NCI-H446 treated with DMSO at 0.1 percent for 48 hours (cell line): ENCODE data around the gene SPATA20.

ENCODE experiments used
- DNase-seq: peaks from one replicate; lab custom pipeline; 2025; lab: John Stamatoyannopoulos, UW

The SPATA20 gene

DNA sequence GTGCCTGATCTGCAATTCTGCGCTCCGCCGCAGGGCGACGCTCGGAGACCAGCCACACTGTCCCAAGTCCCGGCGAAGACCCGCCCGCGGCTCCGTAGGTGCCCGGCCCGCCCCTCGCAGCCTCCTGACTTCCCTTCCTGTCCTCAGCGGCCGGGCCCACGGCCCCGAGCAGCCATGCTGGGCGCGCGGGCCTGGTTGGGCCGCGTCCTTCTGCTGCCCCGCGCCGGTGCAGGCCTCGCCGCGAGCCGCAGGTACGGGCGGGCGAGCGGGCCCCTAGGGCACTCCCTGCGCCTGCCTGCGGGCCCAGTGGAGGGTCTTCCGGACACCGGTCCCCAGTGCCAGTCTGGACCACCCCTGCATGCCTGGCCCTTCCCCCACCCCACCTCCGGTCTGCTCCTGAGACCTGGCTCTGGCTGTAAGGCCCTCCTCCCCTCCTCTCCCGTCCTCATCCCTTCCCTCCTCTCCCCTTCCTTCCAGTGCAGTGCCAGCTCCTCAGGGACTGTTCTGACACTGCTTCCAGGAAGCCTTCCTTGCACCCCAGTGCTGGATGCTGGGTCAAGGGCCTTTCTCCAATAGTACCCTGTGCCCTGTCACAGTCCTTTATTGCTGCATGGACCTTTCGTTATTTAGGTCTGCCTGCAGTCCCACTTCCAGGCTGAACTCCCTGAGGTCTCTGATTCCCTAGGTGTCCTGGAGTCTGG is at the start of gene SPATA20:
TSS of gene SPATA20 (plus strand) at position 140 of the 701 bp plus-strand sequence. CDS start at position 175, 35 bp downstream.
- peak; percentile 77 for DNase-seq

- DNase-seq, result no peak
Observed at GRCh38 chr17:50498021-50498874, 48.7 kb upstream of the SPATA20 start.

DNA sequence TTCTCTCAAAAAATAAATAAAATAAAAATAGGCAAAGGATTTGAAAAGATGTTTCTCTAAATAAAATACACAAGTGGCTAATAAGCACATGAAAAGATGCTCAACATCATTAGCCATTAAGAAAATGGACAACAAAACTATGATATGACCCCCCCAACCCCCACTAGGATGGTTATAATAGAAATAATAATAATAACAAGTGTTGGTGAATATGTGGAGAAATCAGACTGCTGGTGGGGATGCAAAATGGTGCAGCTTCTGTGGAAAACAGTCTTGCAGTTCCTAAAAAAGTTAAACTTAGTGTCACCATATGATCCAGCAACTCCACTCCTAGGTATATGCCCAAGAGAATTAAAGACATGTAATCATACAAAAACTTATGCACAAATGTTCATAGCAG is 47.7 kb upstream of the SPATA20 start:
- DNase-seq, result no peak

- DNase-seq, result no peak
Observed at GRCh38 chr17:50499721-50500120, 47.3 kb upstream of the SPATA20 start.

- DNase-seq, result no peak
Observed at GRCh38 chr17:50501054-50501453, 45.9 kb upstream of the SPATA20 start.

GRCh38 chr17:50502301-50502990 is 44.5 kb upstream of the SPATA20 start:
- DNase-seq, result no peak

DNA sequence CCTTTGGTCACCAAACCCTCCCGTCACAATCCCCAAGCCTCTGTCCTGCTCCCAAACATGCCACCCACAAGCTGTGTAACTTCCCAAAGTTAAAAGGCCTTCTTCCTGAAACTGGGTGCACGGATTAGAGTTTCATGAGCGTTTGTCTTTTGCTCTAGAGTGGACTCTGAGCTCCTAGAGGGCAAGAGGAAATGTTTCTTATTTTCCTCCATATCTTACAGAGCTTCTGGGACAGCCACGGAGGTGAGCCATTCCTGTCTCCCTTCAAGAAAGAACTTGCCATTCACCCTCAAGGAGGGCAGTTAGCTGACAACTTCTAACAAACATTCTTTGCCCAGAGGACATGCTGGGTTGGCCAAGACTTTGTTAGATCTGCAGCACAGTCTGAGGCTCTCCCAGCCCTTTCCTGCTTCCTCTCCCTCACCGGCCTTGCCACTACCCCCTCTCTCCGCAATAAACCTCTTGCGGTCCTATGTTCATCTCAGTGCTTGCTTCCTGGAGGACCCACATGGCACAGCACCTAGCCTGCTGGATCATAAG is 41.3 kb upstream of the SPATA20 start:
- no peak for DNase-seq

DNA sequence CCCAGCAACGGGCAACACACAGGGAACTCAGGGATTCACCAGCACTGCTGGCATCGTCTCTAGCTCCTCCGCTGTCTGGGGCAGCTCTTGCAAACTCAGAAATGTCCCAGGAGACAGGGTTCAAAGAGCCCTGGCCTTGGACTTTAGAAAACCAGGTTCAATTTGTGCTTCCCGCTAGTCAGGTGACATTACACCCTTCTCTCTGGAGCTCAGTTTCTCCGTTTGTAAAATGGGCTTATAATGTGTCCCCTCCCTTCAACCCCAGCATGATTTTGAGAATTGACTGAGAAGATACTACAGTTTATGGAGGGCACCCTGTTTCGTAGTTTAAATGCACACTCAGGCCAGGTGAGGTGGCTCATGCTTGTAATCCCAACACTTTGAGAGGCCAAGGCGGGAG is 40.7 kb upstream of the SPATA20 start:
- no peak for DNase-seq

DNA sequence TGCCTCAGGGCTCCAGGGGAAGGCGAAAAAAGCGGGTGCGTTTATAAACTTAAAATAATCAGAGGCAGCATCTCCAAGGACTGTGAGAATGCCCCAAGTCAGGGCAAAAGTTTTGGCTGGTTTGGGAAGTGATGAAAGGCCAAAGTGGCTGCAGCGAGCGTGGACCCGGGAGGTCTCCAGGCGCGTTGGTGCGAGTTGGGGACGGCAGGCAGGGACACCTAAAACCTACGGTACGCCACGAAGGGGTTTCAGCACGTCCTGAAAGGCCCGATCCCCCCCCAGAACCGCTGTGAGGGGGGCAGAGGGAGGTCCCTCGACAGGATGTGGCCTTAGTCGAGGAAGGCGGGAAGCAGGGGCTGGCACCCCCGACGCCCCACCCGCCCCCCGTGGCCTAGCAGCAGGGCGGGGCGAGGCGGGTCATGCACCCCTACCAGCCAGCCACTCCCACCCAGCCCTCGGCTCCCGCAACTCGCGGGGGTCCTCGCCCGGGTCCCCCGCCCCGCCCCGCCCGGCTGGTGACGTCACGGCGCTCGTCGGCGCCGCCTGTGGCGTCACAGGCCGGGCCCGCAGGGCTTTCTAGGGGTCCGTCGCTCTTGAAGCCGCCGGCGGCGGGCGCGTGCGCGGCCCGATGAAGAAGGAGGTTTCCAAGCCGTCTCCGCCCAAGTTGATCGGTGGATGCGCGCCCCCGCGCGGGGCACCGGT is 39.0 kb upstream of the SPATA20 start, which contains the start of gene MYCBPAP:
TSS of gene MYCBPAP (plus strand) at position 569 of the 702 bp plus-strand sequence. CDS start 236 bp downstream, outside the sequence.
- no peak for DNase-seq

DNA sequence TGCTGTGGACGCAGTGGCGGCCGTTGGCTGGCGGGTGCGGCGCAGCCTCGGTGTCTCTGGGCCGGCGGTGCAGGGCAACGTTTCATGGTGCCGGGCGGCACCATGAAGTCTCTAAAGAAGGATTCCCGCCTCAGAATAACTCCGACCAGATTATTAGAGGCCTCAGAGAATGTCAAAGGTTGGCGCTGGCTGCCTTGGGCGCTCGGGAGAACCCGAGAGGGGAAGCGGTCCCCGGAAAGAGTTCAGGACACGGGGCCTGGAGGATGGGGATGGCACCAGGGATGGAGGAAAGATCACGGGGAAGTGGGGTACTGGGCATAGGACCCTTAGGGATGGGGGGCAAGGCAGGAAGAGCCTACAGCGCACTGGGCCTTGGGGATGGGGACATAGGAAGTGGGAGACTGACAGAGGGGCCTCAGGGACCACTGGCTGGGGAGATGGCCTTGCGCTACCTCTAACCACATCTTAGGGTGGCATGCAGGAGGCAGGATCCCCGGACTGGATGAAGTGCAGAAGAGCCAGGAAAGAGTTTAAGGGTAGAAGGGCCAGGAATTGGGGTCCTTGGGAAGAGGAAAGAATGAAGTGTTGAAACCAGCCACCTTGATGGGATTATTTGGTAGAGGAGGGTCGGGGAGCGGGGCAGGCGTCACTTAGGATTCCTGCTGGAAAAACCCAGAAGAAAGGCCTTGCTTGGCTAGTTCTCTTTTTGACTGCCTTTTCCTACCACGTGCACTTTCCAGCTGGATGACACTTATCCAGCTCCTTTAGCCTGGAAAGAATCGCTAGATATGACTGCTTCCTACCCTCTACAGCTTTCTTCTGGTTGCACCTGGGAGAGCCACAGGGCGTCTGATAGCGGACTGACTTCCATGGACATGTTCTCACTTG is 38.2 kb upstream of the SPATA20 start:
- no peak for DNase-seq

DNA sequence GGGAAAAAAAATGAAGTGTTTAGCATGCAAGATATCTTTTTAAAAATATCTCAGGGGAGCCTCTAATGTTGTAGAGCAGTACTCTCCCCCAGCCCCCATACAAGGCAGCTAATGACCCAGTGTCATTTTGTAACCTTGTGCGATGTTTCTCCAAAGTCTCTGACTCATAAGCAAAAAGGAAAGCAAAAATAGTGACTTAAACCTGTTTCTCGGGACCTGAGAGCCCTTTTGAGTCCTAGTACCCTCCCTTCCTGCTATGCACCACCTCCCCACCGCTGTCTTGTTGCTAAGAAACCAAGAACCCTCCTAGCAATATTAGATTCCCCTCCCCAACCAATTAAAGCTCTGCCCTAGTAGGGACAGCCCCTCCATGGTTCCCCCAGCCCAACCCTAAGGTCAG is 35.9 kb upstream of the SPATA20 start:
- no peak for DNase-seq

- no peak for DNase-seq
Observed at GRCh38 chr17:50513495-50513894, 33.5 kb upstream of the SPATA20 start.

DNA sequence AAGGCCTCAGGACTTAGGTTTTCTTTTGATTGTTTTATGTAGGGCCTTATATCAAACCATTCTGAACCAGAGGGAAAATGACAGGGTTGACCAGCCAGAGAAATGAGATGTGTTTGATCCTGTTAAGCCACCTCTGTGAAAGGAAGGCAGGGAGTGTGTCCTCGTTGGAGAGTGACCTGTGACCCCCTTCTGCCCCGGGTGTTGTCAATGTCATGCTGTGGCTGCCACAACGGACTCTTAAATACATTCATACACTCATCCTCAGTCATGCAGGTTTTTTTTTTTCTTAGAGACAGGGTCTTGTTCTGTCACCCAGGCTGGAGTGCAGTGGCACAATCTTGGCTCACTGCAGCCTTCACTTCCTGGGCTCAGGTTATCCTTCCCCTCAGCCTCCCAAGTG is 32.6 kb upstream of the SPATA20 start:
- DNase-seq, result no peak

GRCh38 chr17:50514936-50515702 is 31.9 kb upstream of the SPATA20 start:
- no peak for DNase-seq

DNA sequence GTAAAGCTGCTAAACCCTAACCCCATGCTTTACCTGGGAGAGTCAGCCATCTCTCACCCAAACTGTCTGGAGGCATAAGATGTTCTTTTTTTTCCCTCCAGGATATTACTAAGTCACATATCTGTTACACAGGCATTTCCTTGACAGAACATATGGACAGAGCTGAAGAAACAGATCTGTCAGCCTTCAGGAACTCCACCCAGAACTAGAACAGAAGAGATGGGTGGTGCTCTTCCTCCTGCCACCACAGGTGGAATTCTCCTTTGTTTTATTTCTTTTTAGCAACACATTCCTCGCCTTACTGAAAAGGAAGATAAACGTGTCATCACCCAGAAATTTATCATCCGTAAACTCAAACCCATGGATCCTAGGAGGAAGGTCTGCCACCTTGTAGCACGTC is 30.0 kb upstream of the SPATA20 start:
- DNase-seq, result no peak

- no peak for DNase-seq
Observed at GRCh38 chr17:50517504-50518383, 29.2 kb upstream of the SPATA20 start.

DNA sequence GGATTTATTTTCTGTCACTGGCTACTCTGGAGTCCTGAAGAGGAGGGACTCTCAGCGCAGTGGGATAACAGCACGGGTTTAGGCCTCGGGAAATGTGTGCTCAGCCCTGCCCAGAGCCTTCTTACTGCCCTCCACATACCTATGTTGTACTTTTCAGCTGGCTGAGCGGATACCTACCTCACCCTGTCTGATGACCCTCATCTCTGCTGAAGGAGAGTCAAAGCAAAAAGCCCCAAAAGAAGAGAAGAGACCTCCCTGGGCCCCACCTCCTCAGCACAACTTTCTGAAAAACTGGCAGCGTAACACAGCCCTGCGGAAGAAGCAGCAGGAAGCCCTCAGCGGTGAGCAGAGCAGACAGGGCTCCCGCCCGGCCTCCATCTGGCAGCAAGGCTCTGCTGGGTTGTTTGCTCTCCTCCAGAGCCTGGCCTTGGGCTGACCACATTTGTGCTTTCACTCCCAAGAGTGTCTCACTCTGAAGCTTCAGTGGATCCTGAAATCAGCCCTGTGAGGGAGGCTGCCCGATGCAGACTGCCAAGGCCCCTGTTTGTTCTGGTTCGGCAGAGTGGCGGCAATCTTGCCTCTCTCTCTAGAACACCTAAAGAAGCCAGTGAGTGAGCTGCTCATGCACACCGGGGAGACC is 28.5 kb upstream of the SPATA20 start:
- peak; percentile 31 for DNase-seq

GRCh38 chr17:50519141-50519834 is 27.7 kb upstream of the SPATA20 start:
- DNase-seq, result no peak
